HG03565 (cell line): ENCODE results near the gene CGN.

ENCODE experiments used
- ATAC-seq: cut with Tn5 transposase; IDR thresholded peaks from one replicate; pipeline ENCODE4 v1.9.1; 2021; ENCODE audit warnings: mild to moderate bottlenecking, moderate library complexity; ENCODE audit not compliant: unreplicated experiment

CGN gene, protein sequence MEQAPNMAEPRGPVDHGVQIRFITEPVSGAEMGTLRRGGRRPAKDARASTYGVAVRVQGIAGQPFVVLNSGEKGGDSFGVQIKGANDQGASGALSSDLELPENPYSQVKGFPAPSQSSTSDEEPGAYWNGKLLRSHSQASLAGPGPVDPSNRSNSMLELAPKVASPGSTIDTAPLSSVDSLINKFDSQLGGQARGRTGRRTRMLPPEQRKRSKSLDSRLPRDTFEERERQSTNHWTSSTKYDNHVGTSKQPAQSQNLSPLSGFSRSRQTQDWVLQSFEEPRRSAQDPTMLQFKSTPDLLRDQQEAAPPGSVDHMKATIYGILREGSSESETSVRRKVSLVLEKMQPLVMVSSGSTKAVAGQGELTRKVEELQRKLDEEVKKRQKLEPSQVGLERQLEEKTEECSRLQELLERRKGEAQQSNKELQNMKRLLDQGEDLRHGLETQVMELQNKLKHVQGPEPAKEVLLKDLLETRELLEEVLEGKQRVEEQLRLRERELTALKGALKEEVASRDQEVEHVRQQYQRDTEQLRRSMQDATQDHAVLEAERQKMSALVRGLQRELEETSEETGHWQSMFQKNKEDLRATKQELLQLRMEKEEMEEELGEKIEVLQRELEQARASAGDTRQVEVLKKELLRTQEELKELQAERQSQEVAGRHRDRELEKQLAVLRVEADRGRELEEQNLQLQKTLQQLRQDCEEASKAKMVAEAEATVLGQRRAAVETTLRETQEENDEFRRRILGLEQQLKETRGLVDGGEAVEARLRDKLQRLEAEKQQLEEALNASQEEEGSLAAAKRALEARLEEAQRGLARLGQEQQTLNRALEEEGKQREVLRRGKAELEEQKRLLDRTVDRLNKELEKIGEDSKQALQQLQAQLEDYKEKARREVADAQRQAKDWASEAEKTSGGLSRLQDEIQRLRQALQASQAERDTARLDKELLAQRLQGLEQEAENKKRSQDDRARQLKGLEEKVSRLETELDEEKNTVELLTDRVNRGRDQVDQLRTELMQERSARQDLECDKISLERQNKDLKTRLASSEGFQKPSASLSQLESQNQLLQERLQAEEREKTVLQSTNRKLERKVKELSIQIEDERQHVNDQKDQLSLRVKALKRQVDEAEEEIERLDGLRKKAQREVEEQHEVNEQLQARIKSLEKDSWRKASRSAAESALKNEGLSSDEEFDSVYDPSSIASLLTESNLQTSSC

DNA sequence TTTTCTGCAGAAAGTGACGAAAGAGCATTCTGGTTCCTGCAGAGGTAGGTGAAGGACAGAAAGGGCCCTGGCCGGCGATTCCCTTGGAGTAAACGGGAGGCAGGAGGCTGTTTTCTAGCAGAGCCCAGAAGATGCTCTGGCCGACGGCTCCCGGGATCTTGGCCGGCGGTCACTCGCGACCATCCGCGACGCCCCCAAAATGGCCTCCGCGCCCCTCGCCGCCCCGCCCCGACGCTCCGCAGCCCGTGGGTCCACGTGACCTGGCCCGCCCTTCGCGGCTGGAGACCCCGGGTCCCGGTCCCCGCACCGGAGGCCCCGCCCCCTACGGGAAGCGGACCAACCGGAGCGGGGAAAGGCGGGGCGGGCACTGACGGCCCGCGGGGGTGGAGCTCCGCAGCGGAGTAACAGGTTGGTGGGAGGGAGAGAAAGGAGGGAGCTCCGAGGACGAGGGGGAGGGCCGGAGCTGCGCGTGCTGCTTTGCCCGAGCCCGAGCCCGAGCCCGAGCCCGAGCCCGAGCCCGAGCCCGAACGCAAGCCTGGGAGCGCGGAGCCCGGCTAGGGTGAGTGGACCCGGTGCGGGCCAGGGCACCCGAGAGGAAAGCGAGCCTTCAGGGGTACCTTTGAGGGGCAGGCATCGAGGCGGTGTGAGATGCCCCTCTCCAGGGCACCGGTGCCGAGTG lies at the start of gene CGN:
CGN (plus strand) TSS at position 431 of the 679 bp plus-strand sequence. CDS start 7,133 bp downstream, outside the sequence.
- ATAC-seq: peak; percentile 56

DNA sequence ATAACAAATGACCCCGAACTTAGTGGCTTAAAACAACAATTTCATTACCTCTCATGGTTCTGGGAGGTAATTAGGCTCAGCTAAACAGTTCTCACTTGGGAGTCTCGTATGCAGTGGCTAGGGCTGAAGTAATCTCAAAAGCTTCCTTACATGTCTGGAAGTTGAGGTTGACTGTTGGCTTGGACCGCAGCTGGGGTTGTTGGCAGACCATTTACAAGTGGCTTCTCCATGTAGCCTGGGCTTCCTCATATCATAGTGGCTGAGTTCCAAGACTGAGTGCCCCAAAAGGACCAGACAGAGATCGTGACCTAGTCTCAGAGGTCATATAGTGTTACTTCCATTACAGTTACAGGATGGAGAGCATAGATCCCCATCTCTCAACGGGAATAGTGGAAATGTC lies 49.5 kb upstream of the CGN start:
- no peak for ATAC-seq

DNA sequence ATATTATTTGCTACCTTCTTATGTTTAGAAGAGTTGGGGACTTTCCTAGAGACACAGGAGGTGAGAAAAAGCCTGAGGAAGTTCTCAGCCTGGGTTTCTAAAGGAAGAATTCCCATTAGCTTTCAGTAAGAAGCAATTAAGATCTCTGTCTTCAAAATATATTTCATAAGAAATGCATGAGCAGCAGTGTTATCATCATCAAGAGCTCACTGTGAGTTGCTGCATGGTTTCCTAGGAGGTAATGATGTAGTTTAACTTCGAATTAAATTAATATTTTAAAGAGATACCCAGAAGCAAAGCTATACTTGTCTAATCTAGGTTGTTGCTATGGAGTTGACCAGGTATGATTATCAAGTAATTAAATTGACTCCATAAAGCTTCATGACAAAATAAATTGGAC lies 46.2 kb upstream of the CGN start:
- no peak for ATAC-seq

DNA sequence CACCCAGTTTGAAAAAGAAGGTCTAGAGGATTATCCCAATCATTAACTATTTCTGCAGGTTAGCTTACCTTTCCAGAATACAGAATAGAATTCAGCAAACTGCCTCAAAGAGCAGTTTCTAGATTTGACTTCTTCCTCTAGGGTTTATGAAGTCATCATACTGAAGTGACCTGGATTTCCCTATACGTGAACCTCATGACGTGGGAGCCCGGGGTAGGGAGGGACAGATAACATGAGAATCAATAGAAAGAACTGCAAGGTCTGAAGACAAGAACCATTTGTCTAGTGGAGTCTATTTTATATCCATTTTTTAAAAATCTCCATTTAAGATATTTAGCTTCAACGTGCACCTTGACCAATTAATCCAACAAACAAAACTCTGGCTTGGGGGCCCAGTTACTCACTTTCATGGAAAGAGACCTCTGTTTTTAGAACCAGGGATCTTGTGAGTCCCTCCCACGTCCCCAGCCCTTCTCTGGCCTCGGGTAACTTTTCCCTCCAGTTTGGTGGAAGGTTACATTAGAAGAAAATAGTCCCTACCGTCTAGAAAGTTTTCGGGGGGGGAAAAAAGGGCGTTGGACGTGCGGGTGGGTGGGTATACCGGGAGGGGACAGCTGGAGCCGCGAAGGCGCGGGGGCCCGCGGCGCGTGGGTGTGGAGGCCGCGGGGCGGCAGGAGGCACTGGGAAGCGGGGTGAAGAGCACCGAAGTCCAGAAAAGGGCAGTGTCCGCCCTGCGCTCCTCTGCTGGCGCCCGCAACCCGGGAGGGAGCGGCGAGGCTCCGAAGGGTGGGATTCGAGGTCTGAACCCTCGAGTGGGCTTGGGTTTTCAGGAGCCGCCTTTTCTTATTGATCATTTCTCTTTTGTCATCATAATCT lies 38.1 kb upstream of the CGN start:
- no peak for ATAC-seq

DNA sequence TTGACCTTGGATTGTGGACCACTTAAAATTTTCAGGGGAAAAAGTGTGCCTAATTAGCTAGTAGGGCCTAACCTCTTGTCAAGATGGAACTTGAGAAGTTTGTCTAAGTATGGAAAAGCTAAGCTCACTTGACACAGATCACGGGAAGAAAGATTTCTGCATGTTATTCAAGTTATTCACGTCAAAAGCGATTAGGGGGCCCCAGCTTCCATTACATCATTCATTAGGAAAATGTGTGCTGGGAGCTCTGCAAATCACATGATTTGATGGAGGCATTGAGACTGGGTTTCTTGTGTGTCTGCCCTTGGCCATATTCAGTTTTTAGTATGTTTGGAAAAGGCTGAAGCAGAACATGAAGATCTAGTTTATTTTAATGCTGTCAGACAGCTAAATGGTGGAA lies 36.4 kb upstream of the CGN start:
- peak; percentile 6 for ATAC-seq

DNA sequence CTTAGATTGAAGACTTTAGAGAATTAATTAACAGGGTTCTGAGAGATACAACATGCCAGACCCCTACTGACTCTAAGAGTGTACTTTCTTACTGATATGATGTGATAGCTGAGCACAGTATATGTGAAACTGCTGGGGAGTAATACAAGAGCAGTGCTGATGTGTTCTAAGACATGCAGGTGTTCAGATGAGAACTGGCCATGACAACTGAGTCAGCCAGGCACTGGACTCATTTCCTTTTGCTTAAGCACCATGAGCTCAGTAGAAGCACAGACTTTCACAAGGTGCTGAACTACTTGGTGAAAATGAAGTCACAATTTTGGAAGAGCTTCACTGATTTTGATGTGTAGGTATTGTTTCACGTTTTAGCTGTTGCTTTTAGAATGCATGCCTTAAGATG lies 36.0 kb upstream of the CGN start:
- peak; percentile 79 for ATAC-seq

DNA sequence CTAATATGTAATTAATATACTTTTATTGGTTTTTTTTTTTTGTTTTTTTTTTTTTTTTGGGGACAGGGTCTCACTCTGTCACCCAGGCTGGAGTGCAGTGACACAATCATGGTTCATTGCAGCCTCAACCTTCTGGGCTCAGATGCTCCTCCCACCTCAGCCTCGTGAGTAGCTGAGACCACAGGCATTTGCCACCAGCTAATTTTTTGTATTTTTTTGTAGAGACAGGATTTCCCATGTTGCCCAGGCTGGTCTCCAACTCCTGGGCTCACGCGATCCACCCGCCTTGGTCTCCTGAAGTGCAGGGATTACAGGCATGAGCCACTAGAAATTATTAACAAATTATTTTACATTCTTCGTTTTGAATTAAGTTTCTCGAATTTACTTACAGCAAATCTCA lies 35.1 kb upstream of the CGN start:
- no peak for ATAC-seq

DNA sequence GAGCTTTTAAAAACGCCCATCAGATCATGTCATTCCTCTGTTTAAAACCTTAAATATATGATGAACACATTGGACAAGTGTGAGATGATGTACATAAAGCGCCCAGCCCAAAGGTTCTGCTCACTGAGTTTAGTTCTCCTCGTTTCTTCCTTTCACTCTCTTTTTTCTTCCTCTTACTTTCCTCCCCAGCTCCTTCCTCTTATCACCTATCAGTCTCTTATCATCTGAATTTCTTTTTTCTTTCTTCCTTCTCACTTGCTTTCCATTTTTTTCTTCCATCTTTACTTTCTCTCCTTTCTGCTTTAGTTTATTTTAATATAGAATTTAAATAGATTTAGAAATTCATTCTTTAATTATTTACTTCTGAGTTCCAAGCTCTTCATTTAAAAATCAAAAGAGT lies 34.1 kb upstream of the CGN start:
- no peak for ATAC-seq

DNA sequence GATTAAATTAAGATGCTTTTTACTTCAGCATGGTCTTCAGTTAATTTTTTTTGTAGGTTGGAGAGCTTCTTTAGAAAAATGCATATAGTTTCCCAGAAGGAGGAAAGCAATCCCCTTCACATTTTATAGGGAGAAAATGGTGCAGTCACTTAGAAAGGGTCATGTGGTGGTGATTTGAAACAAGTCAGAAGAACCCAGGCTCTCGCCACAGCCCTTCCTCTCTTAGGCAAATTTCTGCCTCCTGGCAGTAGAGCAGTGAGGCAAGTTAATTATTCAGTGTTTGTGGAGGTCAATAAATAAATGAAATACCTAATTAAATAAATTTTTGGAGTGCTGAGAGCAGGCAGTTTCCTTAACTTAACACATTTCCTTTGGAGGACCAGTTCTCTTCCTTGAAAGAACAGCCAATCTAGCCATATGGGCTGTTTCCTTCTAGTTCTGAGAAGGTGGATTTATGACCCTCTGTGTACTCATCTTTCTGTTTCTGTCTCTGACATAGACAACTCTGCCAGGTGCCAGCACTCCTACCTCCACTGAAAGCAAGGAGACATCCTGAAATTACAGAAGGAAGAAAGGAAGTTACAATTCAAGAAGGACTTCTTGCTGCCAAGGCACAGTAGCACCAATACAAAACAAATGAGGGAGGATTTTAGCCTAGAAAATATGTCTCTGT lies 32.9 kb upstream of the CGN start:
- ATAC-seq: no peak

DNA sequence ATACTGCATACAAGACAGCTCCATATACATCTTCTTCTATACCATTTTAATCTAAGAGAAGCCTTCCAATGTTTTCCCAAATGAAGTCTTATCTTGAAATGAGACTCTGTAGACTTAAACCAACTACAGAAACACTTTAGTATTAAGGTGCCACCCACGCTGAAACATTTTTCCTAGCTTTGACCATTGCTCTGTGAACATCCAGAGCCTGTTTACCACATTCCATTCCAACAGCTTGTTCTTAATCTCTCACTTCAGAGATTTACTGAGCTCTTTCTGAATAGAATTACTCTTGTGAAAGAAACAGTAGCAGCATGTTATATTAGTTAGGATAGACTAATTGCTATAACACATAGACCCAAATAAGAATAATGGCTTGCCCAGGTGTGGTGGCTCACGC lies 32.3 kb upstream of the CGN start:
- ATAC-seq: no peak

DNA sequence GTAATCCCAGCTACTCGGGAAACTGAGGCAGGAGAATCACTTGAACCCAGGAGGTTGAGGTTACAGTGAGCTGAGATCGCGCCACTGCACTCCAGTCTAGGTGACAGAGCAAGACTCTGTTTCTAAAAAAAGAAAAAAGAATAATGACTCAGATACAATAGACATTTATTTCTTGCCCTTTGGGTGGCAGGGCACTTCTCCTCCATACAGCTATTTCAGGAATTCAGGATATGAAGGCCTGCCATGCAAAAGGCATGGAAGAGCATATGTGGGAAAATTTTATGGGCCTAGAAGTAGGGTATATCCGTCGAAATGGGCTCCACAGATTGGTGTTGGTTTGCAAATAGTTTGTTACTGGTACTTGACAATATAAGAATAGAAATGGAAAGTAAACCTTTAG lies 31.7 kb upstream of the CGN start:
- ATAC-seq: no peak

DNA sequence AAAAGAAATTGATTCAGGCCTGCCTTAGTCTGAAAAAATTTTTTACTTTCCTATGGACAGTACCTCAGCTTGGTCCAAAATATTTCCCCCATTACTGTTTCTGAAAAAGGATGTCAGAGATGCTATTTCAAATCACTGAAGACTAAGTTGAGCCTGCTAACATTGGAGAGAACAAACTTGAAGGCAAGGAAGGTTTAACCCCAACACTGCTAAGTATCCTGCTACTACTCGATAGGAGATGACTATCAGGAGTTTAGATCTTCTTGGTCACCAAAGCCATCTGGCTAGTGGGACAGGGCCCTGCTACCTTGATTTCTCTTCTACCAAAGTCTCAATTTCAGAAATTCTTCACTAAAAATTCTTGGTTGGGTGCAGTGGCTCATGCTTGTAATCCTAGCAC lies 29.2 kb upstream of the CGN start:
- no peak for ATAC-seq

DNA sequence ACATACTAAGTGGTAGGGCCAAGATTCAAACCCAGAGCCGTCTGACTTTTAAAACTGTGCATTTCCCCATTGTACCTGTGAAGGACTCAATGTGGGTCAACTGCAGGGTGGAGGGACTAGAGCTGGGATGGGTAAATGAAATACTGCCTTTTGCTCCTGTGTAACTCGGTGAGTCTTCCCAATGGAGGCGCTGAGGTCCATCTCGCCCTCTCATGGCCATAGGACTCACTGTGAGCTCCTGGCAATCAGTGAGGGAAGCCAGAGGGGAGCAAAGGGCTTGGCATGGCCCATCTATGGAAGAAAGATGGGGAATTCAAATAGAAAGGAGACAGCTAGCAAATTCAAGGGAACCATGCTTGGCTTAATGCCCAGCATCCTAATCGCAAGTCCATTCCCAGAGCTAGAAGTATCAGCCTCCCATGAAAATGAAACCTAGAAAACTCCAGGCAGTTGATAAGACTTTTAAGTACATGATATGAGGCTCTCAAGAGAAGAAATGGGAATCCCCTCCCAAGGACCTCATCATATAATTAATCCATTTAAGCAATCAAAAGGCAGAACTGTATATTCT lies 25.4 kb upstream of the CGN start:
- ATAC-seq: no peak

DNA sequence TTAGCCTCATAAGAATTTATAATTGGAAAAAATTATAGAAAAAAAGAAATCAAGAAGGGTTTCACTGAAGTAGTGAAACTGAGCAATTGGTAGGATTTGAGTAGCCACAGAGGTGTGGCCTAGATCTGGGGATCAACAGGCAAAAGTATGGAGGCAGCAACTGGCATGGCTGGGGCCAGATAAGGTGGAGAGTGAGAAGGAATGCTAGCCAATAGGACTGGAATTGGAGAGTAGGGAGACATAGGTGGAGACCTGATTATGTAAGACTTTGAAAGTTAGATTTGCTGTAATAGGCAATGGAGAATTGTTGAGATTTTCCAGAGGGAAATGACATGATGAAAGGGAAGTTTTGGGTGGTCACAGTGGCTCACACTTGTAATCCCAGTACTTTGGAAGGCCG lies 24.6 kb upstream of the CGN start:
- ATAC-seq: no peak

DNA sequence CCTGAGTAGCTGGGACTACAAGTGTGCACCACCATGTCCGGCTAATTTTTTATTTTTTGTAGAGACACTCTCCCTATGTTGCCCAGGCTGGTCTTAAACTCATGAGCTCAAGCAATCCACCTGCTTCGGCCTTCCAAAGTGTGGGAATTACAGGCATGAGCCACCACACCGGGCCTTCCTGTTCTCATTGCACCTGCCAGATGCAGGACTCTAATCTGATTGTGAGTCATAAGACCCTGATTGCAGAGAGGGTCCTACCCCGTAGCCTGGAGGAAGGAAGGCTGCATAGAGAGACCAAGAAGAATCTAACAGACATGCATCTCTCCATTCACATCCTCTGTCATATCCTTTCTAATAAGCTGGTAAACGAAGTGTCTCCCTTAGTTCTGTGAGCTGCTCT lies 19.5 kb upstream of the CGN start:
- ATAC-seq: no peak

DNA sequence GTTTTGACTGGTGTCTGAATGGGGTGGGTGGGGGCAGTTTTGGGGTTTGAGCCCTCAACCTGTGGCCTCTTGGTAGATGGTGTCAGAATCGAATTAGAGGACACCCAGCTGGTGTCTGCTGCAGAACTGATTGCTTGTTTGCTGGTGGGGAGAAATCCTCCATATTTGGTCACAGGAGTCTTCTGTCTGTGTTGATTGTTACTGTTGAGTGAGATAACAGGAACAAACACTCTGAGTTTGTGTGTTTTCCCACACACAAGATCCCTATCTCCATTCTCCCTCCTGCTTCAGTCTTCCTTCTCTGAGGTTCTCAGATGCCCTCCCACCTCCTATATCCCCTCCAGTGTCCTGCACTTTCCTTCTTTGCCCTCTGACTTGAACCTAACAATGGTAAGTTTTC lies 19.1 kb upstream of the CGN start:
- no peak for ATAC-seq

DNA sequence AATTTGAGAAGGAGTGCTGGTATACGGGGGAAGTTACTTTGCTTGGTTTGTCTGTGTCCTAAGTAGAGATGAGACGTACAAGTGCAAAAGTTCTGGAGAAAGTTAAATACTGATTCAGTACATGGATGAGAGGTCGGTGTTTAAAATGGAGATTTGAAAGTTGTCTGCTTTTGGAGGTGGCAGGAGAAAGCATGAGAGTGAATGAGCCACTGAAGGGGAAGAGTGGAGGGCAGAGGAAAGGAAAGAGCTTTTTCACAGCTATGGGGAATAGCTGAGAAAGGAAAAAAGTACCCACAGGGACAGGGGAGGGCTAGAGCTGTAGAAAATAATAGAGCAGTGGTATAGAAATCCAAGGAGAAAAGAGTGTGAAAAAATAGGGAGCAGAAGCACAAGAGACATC lies 18.1 kb upstream of the CGN start:
- no peak for ATAC-seq

DNA sequence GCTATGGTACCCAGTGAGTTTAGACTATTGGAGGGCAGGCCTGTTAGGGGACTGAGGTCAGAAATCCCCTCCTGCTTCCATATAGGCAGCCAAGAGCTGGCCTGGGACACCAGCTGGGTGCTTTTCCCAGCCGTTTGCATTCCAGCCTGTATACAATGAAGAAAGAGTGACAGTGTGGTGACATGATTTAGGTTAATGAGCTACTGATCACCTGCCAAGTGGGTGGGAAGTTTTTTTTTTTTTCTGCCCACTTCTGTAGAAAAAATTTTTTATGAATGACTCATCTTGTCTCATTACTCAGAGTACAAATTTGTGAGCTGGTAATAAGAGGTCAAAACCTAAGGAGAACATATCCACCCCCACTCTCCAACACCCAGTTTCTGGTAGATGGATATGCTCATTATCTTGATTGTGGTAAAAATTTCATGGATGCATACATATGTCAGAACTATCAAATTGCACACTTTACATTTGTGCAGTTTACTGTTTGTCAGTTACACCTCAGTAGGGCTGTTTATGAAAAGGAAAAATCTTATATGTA lies 16.4 kb upstream of the CGN start:
- ATAC-seq: no peak

DNA sequence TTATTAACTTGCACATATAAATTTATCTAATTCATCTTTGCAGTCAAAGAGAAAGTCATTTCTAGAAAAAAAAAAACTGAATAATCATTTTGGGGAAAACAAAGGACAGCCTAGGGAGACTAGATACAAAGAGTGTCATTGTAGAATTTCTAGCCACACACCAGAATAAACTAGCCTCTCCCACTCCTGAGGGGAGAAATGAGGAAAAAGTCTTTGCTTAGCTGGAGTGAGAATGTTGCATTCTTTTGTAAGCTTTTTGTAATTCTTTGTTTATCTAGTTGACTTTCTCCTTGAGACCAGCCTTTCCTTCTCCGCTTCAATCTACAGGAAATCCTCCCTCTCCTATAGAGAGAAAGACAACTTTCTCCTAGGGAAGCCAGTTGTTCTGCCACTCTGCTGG lies 15.9 kb upstream of the CGN start:
- no peak for ATAC-seq
